Hepatocyte (in vitro differentiated cells): Measurements from ENCODE around the gene HOXD9. TPM values are rescaled to one million over a fixed set of nuclear protein-coding genes. Genes with fewer than 3 reads are reported as not detected.

ENCODE experiments used
- DNase-seq: peaks from one replicate; pipeline ENCODE4 v3.0.0-alpha.2; 2016; ENCODE audit warnings: low spot score
- H2AFZ ChIP-seq: fragments of 200-600 bp; sonication (generic); 2 replicates; pipeline ENCODE4 v1.6.0; 2016; ENCODE audit warnings: antibody characterized with exemption, mild to moderate bottlenecking
- H3K27ac ChIP-seq: fragments of 200-600 bp; sonication (generic); 2 replicates; pipeline ENCODE4 v1.5.1; 2016; ENCODE audit warnings: mild to moderate bottlenecking
- H3K27me3 ChIP-seq: fragments of 200-600 bp; sonication (generic); 2 replicates; pipeline ENCODE4 v1.6.1; 2016
- H3K36me3 ChIP-seq: fragments of 200-600 bp; sonication (generic); replicated peaks from 2 replicates; pipeline ENCODE4 v1.5.1; 2016; ENCODE audit warnings: low read depth; ENCODE audit not compliant: insufficient read depth
- H3K4me1 ChIP-seq: fragments of 200-600 bp; sonication (generic); 2 replicates; pipeline ENCODE4 v1.5.1; 2016; ENCODE audit warnings: mild to moderate bottlenecking, moderate library complexity; ENCODE audit not compliant: insufficient read depth
- H3K4me2 ChIP-seq: fragments of 200-600 bp; sonication (generic); 2 replicates; pipeline ENCODE4 v1.6.0; 2016
- H3K4me3 ChIP-seq: fragments of 200-600 bp; sonication (generic); 2 replicates; pipeline ENCODE4 v1.5.1; 2016; ENCODE audit warnings: mild to moderate bottlenecking
- H3K79me2 ChIP-seq: fragments of 200-600 bp; sonication (generic); 2 replicates; pipeline ENCODE4 v1.6.0; 2017; ENCODE audit warnings: mild to moderate bottlenecking
- H3K9me2 ChIP-seq: fragments of 200-600 bp; sonication (generic); replicated peaks from 2 replicates; pipeline ENCODE4 v1.6.0; 2017; ENCODE audit warnings: mild to moderate bottlenecking; ENCODE audit not compliant: insufficient read depth
- H3K9me3 ChIP-seq: fragments of 200-600 bp; sonication (generic); 2 replicates; pipeline ENCODE4 v1.5.1; 2016; ENCODE audit warnings: low read depth, mild to moderate bottlenecking
- H4K20me1 ChIP-seq: fragments of 200-600 bp; sonication (generic); 2 replicates; pipeline ENCODE4 v1.6.0; 2016; ENCODE audit warnings: mild to moderate bottlenecking; ENCODE audit not compliant: insufficient read depth, poor library complexity, severe bottlenecking
- CTCF ChIP-seq: fragments of 200-600 bp; sonication (generic); IDR thresholded peaks from 2 replicates; pipeline ENCODE4 v1.5.1; 2016; ENCODE audit warnings: antibody characterized with exemption, mild to moderate bottlenecking; ENCODE audit not compliant: poor library complexity
- EZH2 ChIP-seq: fragments of 200-600 bp; sonication (generic); IDR thresholded peaks from 2 replicates; pipeline ENCODE4 v1.6.1; 2016; ENCODE audit warnings: antibody characterized with exemption, mild to moderate bottlenecking, borderline replicate concordance
- EZH2phosphoT487 ChIP-seq: fragments of 200-600 bp; sonication (generic); IDR thresholded peaks from one replicate; pipeline ENCODE4 v1.6.1; 2018; ENCODE audit warnings: antibody characterized with exemption, mild to moderate bottlenecking, low read depth, moderate library complexity; ENCODE audit not compliant: unreplicated experiment, severe bottlenecking
- WGBS: methylation state at CpG from one replicate; pipeline ENCODE4 v1.1.6; 2016; ENCODE audit warnings: low lambda C conversion rate; ENCODE audit errors: missing lambda C conversion rate; 5-methylcytosine and 5-hydroxymethylcytosine counted together
- polyA plus RNA-seq: library from polyadenylated mRNA; unstranded; fragments of >200 nt; fragmentation: Nextera tagmentation; extraction: Ambion mirVana; gene quantifications from 2 replicates; pipeline ENCODE4 v1.2.1, GENCODE V29; 2016
- total RNA-seq: library from RNA; depleted of rRNA; stranded (reverse); fragments of >200 nt; gene quantifications from 2 replicates; pipeline ENCODE4 v1.2.3, GENCODE V29; 2014

The HOXD9 gene
- total and polyA plus RNA-seq, 2 experiments from 2014 or later: 2.9 to 4.7 TPM

GRCh38 chr2:176128172-176128981 is 5.9 kb downstream of the HOXD9 start:
- no peaks in the 10 kb centered on the region for H3K79me2 ChIP-seq
- no peak for TF ChIP-seq EZH2phosphoT487
- no peak for TF ChIP-seq EZH2
- TF ChIP-seq CTCF: no peak
- no peak for DNase-seq
- peaks cover 91% of the 10 kb centered on the region for H3K27me3 ChIP-seq
- peak overlapping the region; percentile 91 for H3K4me2 ChIP-seq
- 12% methylated on average over 49 of the region's 49 CpGs for WGBS
- H4K20me1 ChIP-seq: no peaks in the 10 kb centered on the region
- peaks cover 14% of the 10 kb centered on the region for H3K4me1 ChIP-seq
- no peaks in the 10 kb centered on the region for H3K36me3 ChIP-seq
- no peaks in the 10 kb centered on the region for H3K9me2 ChIP-seq
- H3K4me3 ChIP-seq: peak overlapping the region; percentile 56
- H3K9me3 ChIP-seq: no peaks in the 10 kb centered on the region
- no peak overlapping the region for H3K27ac ChIP-seq
- peak overlapping the region; percentile 55 for H2AFZ ChIP-seq

- Histone ChIP-seq H3K79me2 (no peaks in the 10 kb centered on the region), H3K4me1 (peaks cover 13% of the 10 kb centered on the region), H3K36me3 (no peaks in the 10 kb centered on the region), H3K9me2 (no peaks in the 10 kb centered on the region), H2AFZ (peak within 1 kb of the TSS; percentile 55), H3K4me2 (peak within 1 kb of the TSS; percentile 91), H3K4me3 (peak within 1 kb of the TSS; percentile 56), H3K27ac (no peak within 1 kb of the TSS), H3K27me3 (peaks cover 91% of the 10 kb centered on the region), H3K9me3 (no peaks in the 10 kb centered on the region), H4K20me1 (no peaks in the 10 kb centered on the region)
- peak; percentile 71 for DNase-seq
- TF ChIP-seq EZH2phosphoT487: no peak
- no peak for TF ChIP-seq CTCF
- peak; percentile 93 for TF ChIP-seq EZH2
- 2% methylated on average over 54 of the region's 64 CpGs for WGBS
These were observed 6.7 kb downstream of the HOXD9 start, which contains the start of gene HOXD8 for GRCh38 chr2:176128982-176129796. Gene HOXD8, plus strand, starts transcription at chr2:176129705. Its CDS starts 662 bp downstream, at chr2:176130367.

- H3K4me2 ChIP-seq: peak overlapping the region; percentile 91
- peak overlapping the region; percentile 55 for H2AFZ ChIP-seq
- H3K4me1 ChIP-seq: peaks cover 13% of the 10 kb centered on the region
- no peaks in the 10 kb centered on the region for H3K9me3 ChIP-seq
- WGBS: 5% methylated on average over 8 of the region's 43 CpGs
- H3K79me2 ChIP-seq: no peaks in the 10 kb centered on the region
- peak overlapping the region; percentile 56 for H3K4me3 ChIP-seq
- no peaks in the 10 kb centered on the region for H4K20me1 ChIP-seq
- H3K27me3 ChIP-seq: peaks cover 91% of the 10 kb centered on the region
- no peaks in the 10 kb centered on the region for H3K9me2 ChIP-seq
- TF ChIP-seq EZH2phosphoT487 (no peak), EZH2 (no peak), CTCF (no peak)
- no peak overlapping the region for H3K27ac ChIP-seq
- DNase-seq: no peak
- no peaks in the 10 kb centered on the region for H3K36me3 ChIP-seq
These were observed 7.3 kb downstream of the HOXD9 start for GRCh38 chr2:176129813-176130146.
